PC-9 (cell line): ENCODE results near the gene HEPACAM. TPM values are rescaled to one million over a fixed set of nuclear protein-coding genes. Genes with fewer than 3 reads are reported as not detected.

Source experiments
- BruUV-seq: library from RNA; stranded (reverse); fragments of 400-500 nt; replicated peaks from 2 replicates; lab custom pipeline; 2021; lab: Mats Ljungman, UMichigan
- CTCF ChIA-PET: fragments of 300-600 bp; sonication (Branson Sonifier 250); formaldehyde crosslinking; loops from one replicate; lab custom pipeline; 2022; ENCODE audit warnings: antibody characterized with exemption; lab: Charles Lee
- POLR2A ChIA-PET: fragments of 300-600 bp; sonication (Branson Sonifier 250); formaldehyde crosslinking; loops from one replicate; lab custom pipeline; 2022; ENCODE audit warnings: antibody characterized with exemption; ENCODE audit not compliant: unreplicated experiment; lab: Charles Lee
- DNase-seq, 2 experiments: peaks; one replicate each; pipeline versions ENCODE4 v3.0.0 to v3.0.0-alpha.2; 2015 to 2022; ENCODE audit warnings: mixed read lengths in 1 of 2
- H2AFZ ChIP-seq: fragments of 200-600 bp; sonication (generic); 2 replicates; pipeline ENCODE4 v1.8.1; 2017; ENCODE audit warnings: antibody characterized with exemption
- H3F3A ChIP-seq: fragments of 200-600 bp; sonication (generic); 2 replicates; pipeline ENCODE4 v1.8.1; 2017; ENCODE audit warnings: antibody characterized with exemption, mild to moderate bottlenecking, low read depth; ENCODE audit not compliant: insufficient read depth
- H3K27ac ChIP-seq: fragments of 200-600 bp; sonication (generic); 2 replicates; pipeline ENCODE4 v1.6.1; 2016; ENCODE audit warnings: mixed run types
- H3K27me3 ChIP-seq: fragments of 200-600 bp; sonication (generic); 2 replicates; pipeline ENCODE4 v1.6.1; 2016; ENCODE audit warnings: low read depth, mixed run types; ENCODE audit not compliant: insufficient read depth
- H3K36me3 ChIP-seq: fragments of 200-600 bp; sonication (generic); 2 replicates; pipeline ENCODE4 v1.6.1; 2016; ENCODE audit warnings: low read depth, mixed run types
- H3K4me1 ChIP-seq: fragments of 200-600 bp; sonication (generic); replicated peaks from 2 replicates; pipeline ENCODE4 v1.6.1; 2016; ENCODE audit warnings: mixed run types; ENCODE audit not compliant: insufficient read depth
- H3K4me2 ChIP-seq: fragments of 200-600 bp; sonication (generic); 2 replicates; pipeline ENCODE4 v1.6.1; 2017; ENCODE audit warnings: mixed run types
- H3K4me3 ChIP-seq: fragments of 200-600 bp; sonication (generic); 2 replicates; pipeline ENCODE4 v1.6.1; 2016; ENCODE audit warnings: mixed run types
- H3K79me2 ChIP-seq: fragments of 200-600 bp; sonication (generic); 2 replicates; pipeline ENCODE4 v1.6.1; 2017; ENCODE audit warnings: low read depth, mixed run types
- H3K9me2 ChIP-seq: fragments of 200-600 bp; sonication (generic); 2 replicates; pipeline ENCODE4 v1.8.1; 2017; ENCODE audit warnings: mild to moderate bottlenecking; ENCODE audit not compliant: insufficient read depth
- H3K9me3 ChIP-seq: fragments of 200-600 bp; sonication (generic); 2 replicates; pipeline ENCODE4 v1.8.1; 2016; ENCODE audit warnings: low read depth; ENCODE audit not compliant: insufficient read depth
- H4K20me1 ChIP-seq: fragments of 200-600 bp; sonication (generic); 2 replicates; pipeline ENCODE4 v1.8.1; 2017; ENCODE audit not compliant: insufficient read depth
- EZH2 ChIP-seq: fragments of 200-600 bp; sonication (generic); IDR thresholded peaks from 2 replicates; pipeline ENCODE4 v1.8.0; 2017; ENCODE audit warnings: antibody characterized with exemption, low read depth
- intact Hi-C: fragments of 100-400 bp; cut with micrococcal nuclease; formaldehyde crosslinking; loops from one replicate; pipeline ENCODE4 v1.10.0; 2022; ENCODE audit not compliant: unreplicated experiment
- total RNA-seq: library from RNA; stranded (reverse); gene quantifications from 2 replicates; pipeline ENCODE4 v1.2.3, GENCODE V29; 2021
- TF ChIP-seq, protein P1 (sequence below): fragments of 200-600 bp; sonication (generic); conservative IDR thresholded peaks from 2 replicates; pipeline ENCODE4 v1.6.1; 2017; ENCODE audit warnings: mixed run types, antibody characterized with exemption, mild to moderate bottlenecking, moderate library complexity

The HEPACAM gene
- total RNA-seq, 1 experiment from 2014 or later, result not detected

DNA sequence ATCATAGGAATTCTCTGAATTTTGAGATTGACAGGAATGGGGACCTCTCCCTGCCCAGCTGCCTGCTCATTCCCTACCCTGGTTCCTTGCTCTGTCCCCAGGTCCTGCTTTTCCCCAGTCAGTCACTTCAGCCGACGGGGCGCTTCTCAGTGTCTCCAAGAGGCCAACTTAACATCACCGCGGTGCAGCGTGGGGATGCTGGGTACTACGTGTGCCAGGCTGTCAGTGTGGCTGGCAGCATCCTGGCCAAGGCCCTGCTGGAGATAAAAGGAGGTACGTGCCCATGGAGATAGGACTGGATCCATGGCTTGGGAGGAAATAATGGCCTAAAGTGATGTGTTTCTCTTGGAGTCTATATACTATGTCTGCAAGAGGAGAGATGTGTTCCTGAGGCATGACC, 63.6 kb downstream of the HEPACAM start:
- Histone ChIP-seq H3K9me3 (no peaks in the 10 kb centered on the region), H3K27ac (no peak overlapping the region), H4K20me1 (no peaks in the 10 kb centered on the region), H3K4me2 (no peak overlapping the region), H3K9me2 (no peaks in the 10 kb centered on the region), H3K4me3 (no peak overlapping the region), H3K4me1 (no peaks in the 10 kb centered on the region), H2AFZ (no peak overlapping the region), H3K36me3 (no peaks in the 10 kb centered on the region), H3F3A (no peaks in the 10 kb centered on the region), H3K27me3 (peaks cover 88% of the 10 kb centered on the region), H3K79me2 (no peaks in the 10 kb centered on the region)
- no peak for TF ChIP-seq EZH2
- TF ChIP-seq, protein P1, sequence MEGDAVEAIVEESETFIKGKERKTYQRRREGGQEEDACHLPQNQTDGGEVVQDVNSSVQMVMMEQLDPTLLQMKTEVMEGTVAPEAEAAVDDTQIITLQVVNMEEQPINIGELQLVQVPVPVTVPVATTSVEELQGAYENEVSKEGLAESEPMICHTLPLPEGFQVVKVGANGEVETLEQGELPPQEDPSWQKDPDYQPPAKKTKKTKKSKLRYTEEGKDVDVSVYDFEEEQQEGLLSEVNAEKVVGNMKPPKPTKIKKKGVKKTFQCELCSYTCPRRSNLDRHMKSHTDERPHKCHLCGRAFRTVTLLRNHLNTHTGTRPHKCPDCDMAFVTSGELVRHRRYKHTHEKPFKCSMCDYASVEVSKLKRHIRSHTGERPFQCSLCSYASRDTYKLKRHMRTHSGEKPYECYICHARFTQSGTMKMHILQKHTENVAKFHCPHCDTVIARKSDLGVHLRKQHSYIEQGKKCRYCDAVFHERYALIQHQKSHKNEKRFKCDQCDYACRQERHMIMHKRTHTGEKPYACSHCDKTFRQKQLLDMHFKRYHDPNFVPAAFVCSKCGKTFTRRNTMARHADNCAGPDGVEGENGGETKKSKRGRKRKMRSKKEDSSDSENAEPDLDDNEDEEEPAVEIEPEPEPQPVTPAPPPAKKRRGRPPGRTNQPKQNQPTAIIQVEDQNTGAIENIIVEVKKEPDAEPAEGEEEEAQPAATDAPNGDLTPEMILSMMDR, result no peak
- CTCF ChIA-PET, result no interaction called here
- POLR2A ChIA-PET, result no interaction called here
- intact Hi-C loops, result no loop called here
- DNase-seq, result no peak
- BruUV-seq, result no TSS peak

DNA sequence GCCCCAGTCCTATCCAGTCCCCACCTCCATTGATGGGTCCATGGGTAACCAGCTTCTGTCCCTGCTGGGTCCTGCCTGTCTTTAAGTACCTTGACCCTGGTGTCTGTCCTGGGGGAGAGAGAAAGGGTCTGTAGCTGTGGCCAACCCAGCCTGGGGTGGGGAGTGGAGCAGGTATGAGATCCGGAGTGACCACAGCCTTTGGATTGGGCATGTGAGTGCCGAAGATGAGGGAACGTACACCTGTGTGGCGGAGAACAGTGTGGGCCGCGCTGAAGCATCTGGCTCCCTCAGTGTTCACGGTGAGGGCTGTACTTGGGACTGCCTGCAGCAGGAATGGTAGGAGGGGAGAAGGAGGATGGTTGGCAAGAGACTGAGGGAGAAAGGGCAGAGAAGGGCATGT, 65.4 kb downstream of the HEPACAM start:
- POLR2A ChIA-PET, result no interaction called here
- BruUV-seq, result no TSS peak
- Histone ChIP-seq H4K20me1 (no peaks in the 10 kb centered on the region), H3F3A (no peaks in the 10 kb centered on the region), H3K27ac (no peak overlapping the region), H2AFZ (no peak overlapping the region), H3K9me2 (no peaks in the 10 kb centered on the region), H3K4me3 (no peak overlapping the region), H3K4me2 (no peak overlapping the region), H3K36me3 (no peaks in the 10 kb centered on the region), H3K9me3 (no peaks in the 10 kb centered on the region), H3K79me2 (no peaks in the 10 kb centered on the region), H3K27me3 (peaks cover 96% of the 10 kb centered on the region), H3K4me1 (no peaks in the 10 kb centered on the region)
- CTCF ChIA-PET, result interaction anchor here (0.5 kb wide), 1 partner anchor 1595 kb away, joined by 3 read pairs; no protein-coding TSS in a partner anchor
- DNase-seq, result no peak
- intact Hi-C loops, result no loop called here
- TF ChIP-seq, protein P1, result no peak

DNA sequence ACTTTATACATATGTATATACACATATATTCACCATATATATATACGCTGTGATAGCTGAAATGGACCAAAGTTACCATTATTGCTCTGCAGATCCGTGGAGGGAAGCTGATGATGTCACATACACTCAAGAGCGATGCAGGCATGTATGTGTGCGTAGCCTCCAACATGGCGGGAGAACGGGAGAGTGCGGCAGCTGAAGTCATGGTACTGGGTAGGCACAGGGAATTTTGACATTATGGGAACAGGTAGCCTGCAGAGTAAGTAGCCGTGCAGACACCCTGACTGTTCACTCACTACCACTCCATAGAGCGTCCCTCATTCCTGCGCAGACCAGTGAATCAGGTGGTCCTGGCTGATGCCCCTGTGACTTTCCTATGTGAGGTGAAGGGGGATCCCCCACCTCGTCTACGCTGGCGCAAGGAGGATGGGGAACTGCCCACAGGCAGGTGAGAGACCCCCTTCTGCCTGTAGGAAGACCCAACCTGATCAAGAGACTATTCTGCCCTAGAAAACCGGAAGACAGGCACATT, 65.9 kb downstream of the HEPACAM start:
- Histone ChIP-seq H3K9me3 (no peaks in the 10 kb centered on the region), H3K4me1 (no peaks in the 10 kb centered on the region), H3K27me3 (peaks cover 96% of the 10 kb centered on the region), H3K9me2 (no peaks in the 10 kb centered on the region), H3K36me3 (no peaks in the 10 kb centered on the region), H4K20me1 (no peaks in the 10 kb centered on the region), H3K79me2 (no peaks in the 10 kb centered on the region), H3K4me3 (no peak overlapping the region), H2AFZ (no peak overlapping the region), H3K27ac (no peak overlapping the region), H3F3A (no peaks in the 10 kb centered on the region), H3K4me2 (no peak overlapping the region)
- no peak for TF ChIP-seq EZH2
- TF ChIP-seq, protein P1, result no peak
- POLR2A ChIA-PET, result no interaction called here
- DNase-seq, result no peak
- no TSS peak for BruUV-seq
- CTCF ChIA-PET, result no interaction called here
- intact Hi-C loops, result no loop called here
